ENCODE measurements around the gene MYO18A. TPM values are rescaled to one million over a fixed set of nuclear protein-coding genes. Genes with fewer than 3 reads are reported as not detected.

The MYO18A gene
- total RNA-seq, 1 experiment from 2014 or later = 37.2 TPM

DNA sequence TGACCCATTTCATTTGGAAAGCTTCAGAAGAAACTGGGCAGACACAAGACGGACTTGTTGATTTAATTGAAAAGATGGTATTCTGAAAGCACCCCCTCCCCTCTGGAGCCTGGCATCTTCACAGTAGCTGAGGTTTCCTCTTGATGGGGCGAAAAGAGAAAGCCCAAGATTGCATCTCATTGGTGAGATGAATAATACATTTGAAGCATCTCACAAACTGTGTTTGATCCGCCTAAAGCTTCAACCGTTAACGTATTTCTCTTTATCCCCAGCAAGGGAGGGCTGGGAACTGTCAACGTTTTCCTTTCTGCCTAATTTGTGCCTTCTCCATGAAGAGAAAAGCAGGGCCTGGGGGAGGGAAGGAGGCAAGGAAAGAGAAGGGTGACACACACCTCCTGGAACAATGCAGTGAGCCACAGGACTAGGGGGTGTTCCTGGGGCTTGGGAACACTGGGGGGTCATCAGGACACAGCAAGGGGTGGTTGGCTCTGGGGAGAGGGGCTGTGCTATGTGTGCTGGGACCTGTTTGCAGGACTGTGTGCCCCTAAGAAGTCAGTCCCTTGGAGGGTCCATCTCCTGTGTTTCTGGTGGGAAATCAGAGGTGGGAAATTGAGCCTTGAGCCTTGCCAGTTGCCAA is 155.8 kb downstream of the MYO18A start:
- Histone ChIP-seq H3K9me2 (ENCODE audit: insufficient read depth) (no peaks in the 10 kb centered on the region), H3K79me2 (ENCODE audit: insufficient read depth, low read length) (no peaks in the 10 kb centered on the region), H3K4me1 (ENCODE audit: control insufficient read depth in 1 of 2, insufficient read depth in 2 of 2, low read length in 2 of 2) (no peaks in the 10 kb centered on the region), H3K36me3 (ENCODE audit: control insufficient read depth in 1 of 2, insufficient read depth in 2 of 2, low read length in 2 of 2) (no peaks in the 10 kb centered on the region), H3K27ac (ENCODE audit: low read depth, low read length) (no peak overlapping the region), H3K4me3 (replicated peaks in 1 of 2; ENCODE audit: low read depth in 1 of 2, low read length in 2 of 2) (no peak overlapping the region), H3K9me3 (ENCODE audit: control insufficient read depth in 1 of 2, insufficient read depth in 1 of 2, low read depth in 1 of 2, low read length in 2 of 2) (no peaks in the 10 kb centered on the region), H3K27me3 (ENCODE audit: insufficient read depth, low read length) (peaks cover 56% of the 10 kb centered on the region), H3K4me2 (ENCODE audit: low read length) (no peak overlapping the region), H2AFZ (ENCODE audit: low read depth, low read length, poor library complexity, severe bottlenecking) (no peak overlapping the region), H3K9ac (ENCODE audit: low read length) (no peak overlapping the region), H4K20me1 (ENCODE audit: insufficient read depth) (no peaks in the 10 kb centered on the region)
- ATAC-seq (no peak), DNase-seq (ENCODE audit: low read depth, low spot score) (no peak)
- ChIA-PET POLR2A (no interaction called here), CTCF (no interaction called here), RAD21 (ENCODE audit: low non-redundant PET in 1 of 2, low total read pairs in 2 of 2, uncharacterized antibody in 2 of 2, unreplicated experiment in 2 of 2) (no interaction called here)
- BruUV-seq (replicated peaks) = no TSS peak
- intact Hi-C loops (cut with micrococcal nuclease) = no loop called here
- TF ChIP-seq CBX3 (IDR thresholded peaks at IDR 0.05; ENCODE audit: low read depth) = no peak
- TF ChIP-seq, protein P1, sequence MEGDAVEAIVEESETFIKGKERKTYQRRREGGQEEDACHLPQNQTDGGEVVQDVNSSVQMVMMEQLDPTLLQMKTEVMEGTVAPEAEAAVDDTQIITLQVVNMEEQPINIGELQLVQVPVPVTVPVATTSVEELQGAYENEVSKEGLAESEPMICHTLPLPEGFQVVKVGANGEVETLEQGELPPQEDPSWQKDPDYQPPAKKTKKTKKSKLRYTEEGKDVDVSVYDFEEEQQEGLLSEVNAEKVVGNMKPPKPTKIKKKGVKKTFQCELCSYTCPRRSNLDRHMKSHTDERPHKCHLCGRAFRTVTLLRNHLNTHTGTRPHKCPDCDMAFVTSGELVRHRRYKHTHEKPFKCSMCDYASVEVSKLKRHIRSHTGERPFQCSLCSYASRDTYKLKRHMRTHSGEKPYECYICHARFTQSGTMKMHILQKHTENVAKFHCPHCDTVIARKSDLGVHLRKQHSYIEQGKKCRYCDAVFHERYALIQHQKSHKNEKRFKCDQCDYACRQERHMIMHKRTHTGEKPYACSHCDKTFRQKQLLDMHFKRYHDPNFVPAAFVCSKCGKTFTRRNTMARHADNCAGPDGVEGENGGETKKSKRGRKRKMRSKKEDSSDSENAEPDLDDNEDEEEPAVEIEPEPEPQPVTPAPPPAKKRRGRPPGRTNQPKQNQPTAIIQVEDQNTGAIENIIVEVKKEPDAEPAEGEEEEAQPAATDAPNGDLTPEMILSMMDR (IDR thresholded peaks at IDR 0.05 in 2 of 3, conservative IDR thresholded peaks at IDR 0.05 in 1 of 3; ENCODE audit: borderline replicate concordance in 1 of 3, insufficient read depth in 1 of 3, low read depth in 2 of 3, low read length in 2 of 3) = no peak
- no peak for TF ChIP-seq ELF1 (IDR thresholded peaks at IDR 0.05; ENCODE audit: borderline replicate concordance, low read depth)
- no peak for TF ChIP-seq RAD21 (IDR thresholded peaks at IDR 0.05; ENCODE audit: low read depth)
- no peak for TF ChIP-seq EZH2phosphoT487 (IDR thresholded peaks at IDR 0.05; ENCODE audit: borderline replicate concordance)
- no peak for TF ChIP-seq ZNF274 (IDR thresholded peaks at IDR 0.05; ENCODE audit: low read depth, low read length)
- TF ChIP-seq, protein P2, sequence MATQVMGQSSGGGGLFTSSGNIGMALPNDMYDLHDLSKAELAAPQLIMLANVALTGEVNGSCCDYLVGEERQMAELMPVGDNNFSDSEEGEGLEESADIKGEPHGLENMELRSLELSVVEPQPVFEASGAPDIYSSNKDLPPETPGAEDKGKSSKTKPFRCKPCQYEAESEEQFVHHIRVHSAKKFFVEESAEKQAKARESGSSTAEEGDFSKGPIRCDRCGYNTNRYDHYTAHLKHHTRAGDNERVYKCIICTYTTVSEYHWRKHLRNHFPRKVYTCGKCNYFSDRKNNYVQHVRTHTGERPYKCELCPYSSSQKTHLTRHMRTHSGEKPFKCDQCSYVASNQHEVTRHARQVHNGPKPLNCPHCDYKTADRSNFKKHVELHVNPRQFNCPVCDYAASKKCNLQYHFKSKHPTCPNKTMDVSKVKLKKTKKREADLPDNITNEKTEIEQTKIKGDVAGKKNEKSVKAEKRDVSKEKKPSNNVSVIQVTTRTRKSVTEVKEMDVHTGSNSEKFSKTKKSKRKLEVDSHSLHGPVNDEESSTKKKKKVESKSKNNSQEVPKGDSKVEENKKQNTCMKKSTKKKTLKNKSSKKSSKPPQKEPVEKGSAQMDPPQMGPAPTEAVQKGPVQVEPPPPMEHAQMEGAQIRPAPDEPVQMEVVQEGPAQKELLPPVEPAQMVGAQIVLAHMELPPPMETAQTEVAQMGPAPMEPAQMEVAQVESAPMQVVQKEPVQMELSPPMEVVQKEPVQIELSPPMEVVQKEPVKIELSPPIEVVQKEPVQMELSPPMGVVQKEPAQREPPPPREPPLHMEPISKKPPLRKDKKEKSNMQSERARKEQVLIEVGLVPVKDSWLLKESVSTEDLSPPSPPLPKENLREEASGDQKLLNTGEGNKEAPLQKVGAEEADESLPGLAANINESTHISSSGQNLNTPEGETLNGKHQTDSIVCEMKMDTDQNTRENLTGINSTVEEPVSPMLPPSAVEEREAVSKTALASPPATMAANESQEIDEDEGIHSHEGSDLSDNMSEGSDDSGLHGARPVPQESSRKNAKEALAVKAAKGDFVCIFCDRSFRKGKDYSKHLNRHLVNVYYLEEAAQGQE (IDR thresholded peaks at IDR 0.05; ENCODE audit: low read depth) = no peak
- TF ChIP-seq EZH2 (IDR thresholded peaks at IDR 0.05) = no peak
- TF ChIP-seq, protein P3, sequence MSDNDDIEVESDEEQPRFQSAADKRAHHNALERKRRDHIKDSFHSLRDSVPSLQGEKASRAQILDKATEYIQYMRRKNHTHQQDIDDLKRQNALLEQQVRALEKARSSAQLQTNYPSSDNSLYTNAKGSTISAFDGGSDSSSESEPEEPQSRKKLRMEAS (IDR thresholded peaks at IDR 0.05) = no peak
- TF ChIP-seq POLR2AphosphoS5 (IDR thresholded peaks at IDR 0.05; ENCODE audit: low read depth, low read length) = no peak
- no peak for TF ChIP-seq EGR1 (IDR thresholded peaks at IDR 0.05; ENCODE audit: low read depth)
- TF ChIP-seq, protein P4, sequence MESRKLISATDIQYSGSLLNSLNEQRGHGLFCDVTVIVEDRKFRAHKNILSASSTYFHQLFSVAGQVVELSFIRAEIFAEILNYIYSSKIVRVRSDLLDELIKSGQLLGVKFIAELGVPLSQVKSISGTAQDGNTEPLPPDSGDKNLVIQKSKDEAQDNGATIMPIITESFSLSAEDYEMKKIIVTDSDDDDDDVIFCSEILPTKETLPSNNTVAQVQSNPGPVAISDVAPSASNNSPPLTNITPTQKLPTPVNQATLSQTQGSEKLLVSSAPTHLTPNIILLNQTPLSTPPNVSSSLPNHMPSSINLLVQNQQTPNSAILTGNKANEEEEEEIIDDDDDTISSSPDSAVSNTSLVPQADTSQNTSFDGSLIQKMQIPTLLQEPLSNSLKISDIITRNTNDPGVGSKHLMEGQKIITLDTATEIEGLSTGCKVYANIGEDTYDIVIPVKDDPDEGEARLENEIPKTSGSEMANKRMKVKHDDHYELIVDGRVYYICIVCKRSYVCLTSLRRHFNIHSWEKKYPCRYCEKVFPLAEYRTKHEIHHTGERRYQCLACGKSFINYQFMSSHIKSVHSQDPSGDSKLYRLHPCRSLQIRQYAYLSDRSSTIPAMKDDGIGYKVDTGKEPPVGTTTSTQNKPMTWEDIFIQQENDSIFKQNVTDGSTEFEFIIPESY (IDR thresholded peaks at IDR 0.05; ENCODE audit: extremely low read depth, insufficient replicate concordance, low read length) = no peak
- TF ChIP-seq POLR2A (IDR thresholded peaks at IDR 0.05; ENCODE audit: borderline replicate concordance, extremely low read depth, insufficient read depth, insufficient read length) = no peak
- TF ChIP-seq YY1 (IDR thresholded peaks at IDR 0.05; ENCODE audit: extremely low read depth, insufficient replicate concordance, low read depth, low read length) = no peak
- no peak for TF ChIP-seq ZFX (IDR thresholded peaks at IDR 0.05)

Measured in HCT116 (cell line).